ENCODE results near the gene BEST2.

BEST2 gene

DNA sequence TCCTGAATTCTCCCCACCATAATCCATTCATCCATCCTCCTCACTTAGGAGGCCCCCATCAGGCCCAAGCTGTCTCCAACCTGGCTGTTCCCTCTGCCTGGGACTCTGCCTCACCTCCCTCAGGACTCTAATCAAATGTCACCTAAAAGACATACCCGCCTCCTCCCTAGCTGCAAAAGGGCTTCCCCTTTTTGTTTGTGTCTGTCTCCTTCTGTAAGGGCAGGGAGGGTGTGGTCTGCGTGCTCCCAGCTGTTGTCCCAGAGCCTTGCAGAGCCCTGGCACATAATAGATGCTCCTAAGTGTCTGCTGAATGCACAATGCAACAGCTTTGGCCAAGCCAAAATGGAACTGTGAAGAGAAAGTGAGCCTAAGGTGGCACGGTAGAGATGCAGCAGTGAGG is 21.5 kb upstream of the BEST2 start:
- DNase-seq (ENCODE audit: low spot score): no peak

GRCh38 chr19:12731337-12731736 is 20.3 kb upstream of the BEST2 start:
- no peak for DNase-seq (ENCODE audit: low spot score)

GRCh38 chr19:12733369-12734214 is 18.0 kb upstream of the BEST2 start:
- DNase-seq (ENCODE audit: low spot score): peak; percentile 70

DNA sequence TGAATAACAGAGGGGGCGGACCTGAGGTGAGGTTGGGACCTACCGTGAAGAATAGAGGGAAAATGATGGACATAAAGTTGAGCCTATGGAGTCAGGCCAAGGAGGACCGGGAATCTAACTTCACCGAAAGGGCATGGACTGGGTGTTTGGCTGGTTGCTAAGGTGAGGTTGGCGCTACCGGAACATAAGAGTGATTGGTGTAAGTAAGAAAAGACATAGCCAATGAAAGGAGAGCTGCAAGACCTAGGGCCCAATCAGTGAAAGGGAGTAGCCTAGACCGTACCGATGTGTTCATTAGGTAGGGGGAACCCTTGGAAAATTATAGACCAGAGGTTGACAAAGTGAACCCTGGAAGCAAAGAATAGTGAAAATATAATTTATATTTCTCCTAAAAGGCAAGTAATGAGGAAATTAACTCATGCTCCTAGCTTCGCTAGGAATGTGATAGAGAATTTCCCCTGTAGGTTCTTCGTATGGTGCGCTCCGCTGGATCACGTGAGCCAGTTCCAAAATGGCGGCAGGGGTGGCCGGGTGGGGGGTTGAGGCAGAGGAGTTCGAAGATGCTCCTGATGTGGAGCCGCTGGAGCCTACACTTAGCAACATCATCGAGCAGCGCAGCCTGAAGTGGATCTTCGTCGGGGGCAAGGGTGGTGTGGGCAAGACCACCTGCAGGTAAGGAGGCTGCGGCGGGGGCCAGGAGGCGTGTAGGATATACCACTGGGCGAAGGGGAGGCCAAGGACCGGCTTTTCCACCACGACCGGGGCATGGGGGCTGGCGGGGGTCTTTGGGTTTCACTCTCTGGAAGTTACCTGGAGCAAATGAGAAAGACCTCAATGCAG is 14.4 kb upstream of the BEST2 start, which contains the start of gene GET3:
GET3 (plus strand) TSS at position 503 of the 840 bp plus-strand sequence; CDS start at position 512, 9 bp downstream.
- peak; percentile 95 for DNase-seq (ENCODE audit: low spot score)

DNA sequence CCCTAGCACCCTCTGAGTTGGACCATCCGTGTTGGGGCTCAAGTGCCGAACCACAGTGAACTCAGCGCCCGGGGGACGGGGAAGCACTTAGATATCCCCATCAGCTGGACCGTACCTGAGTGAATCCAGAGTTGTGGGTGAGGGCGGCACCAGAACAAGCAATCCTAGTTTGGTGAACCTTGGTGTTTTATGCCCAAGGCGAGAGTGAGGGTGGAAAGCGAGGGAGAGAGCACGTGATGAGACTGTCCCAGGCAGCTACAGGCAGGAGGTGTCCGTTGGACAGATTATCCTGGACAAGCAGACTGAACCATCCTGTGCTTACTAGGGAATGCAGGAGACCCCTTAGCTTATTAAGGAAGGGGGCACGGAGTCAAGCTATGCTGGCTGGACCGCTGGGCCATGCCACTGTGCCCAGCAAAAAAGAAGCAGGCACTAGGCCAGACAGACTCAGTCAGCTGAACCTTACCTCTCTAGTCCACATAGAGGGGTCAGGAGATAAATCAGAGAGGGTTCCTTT is 13.7 kb upstream of the BEST2 start:
- no peak for DNase-seq (ENCODE audit: low spot score)

GRCh38 chr19:12745166-12745897 is 6.3 kb upstream of the BEST2 start:
- no peak for DNase-seq (ENCODE audit: low spot score)

DNA sequence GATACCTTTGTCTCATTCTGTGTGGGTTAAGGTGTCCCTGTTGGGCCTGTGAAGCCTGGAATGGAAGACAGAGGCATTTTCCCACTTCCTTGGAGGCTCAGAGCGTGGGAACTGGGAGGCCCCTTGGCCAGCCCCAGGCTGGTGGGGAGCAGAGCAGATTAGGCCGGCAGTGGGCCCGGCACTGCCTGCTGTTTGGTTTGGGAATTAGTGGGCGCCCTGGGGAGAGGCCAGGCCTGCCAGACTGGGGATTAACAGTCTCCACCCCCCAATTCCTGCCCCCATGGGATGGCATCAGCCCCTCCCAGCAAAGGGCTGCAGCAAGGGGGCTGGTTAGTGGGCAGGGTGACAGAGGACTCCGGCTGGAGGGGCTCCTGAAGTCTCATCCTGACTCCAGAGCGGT is 3.1 kb upstream of the BEST2 start:
- no peak for DNase-seq (ENCODE audit: low spot score)

GRCh38 chr19:12749938-12750521 is 1.6 kb upstream of the BEST2 start:
- DNase-seq (ENCODE audit: low spot score): no peak

DNA sequence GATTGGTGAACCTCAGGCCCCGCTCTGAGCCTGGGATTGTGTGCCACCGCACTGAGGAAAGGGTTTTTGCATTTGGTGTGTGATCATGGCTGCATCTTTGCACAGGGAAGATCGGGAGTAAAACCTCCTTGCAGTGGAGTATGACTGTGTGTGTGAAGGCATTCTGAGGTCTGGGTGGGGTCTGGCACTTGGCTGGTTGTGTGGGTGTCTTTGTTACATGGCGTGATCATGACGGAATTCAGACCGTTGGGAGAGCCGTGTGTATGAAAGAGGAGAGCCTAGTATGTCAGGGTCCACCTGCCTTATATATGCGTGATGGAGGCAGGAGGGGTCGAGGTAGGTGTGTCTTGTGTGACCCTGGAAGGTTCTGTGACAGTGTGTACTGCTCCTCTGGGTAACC is 740 bp upstream of the BEST2 start:
- no peak for DNase-seq (ENCODE audit: low spot score)

- no peak for DNase-seq (ENCODE audit: low spot score)
These were observed 628 bp downstream of the BEST2 start for GRCh38 chr19:12752056-12752781.

- DNase-seq (ENCODE audit: low spot score): no peak
These were observed 3.0 kb downstream of the BEST2 start for GRCh38 chr19:12754465-12755196.

GRCh38 chr19:12756150-12756883 is 4.7 kb downstream of the BEST2 start:
- no peak for DNase-seq (ENCODE audit: low spot score)

DNA sequence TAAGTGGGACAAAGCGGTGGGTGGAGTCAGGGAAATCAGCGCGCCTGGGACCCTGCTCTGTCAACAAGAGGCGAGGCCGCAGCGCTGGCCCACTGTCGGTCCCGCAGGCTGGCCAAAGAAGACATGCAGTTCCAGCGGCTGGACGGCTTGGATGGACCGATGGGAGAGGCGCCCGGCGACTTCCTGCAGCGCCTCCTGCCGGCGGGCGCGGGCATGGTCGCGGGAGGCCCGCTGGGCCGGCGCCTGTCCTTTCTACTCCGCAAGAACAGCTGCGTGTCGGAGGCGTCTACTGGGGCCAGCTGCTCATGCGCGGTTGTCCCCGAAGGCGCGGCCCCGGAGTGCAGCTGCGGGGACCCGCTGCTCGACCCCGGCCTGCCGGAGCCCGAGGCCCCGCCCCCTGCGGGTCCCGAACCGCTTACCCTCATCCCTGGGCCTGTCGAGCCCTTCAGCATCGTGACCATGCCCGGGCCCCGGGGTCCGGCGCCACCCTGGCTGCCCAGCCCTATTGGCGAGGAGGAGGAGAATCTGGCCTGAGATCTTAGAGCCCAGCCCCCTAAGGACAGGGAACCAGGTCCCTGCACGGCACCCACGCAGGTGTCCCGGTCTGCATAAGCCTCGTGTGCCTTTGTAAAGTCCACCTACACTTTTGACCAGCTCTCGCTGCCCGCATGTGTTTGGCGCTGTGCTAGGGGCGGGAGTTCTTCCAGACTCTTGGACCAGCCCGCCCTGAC is 6.1 kb downstream of the BEST2 start:
- peak; percentile 67 for DNase-seq (ENCODE audit: low spot score)

DNA sequence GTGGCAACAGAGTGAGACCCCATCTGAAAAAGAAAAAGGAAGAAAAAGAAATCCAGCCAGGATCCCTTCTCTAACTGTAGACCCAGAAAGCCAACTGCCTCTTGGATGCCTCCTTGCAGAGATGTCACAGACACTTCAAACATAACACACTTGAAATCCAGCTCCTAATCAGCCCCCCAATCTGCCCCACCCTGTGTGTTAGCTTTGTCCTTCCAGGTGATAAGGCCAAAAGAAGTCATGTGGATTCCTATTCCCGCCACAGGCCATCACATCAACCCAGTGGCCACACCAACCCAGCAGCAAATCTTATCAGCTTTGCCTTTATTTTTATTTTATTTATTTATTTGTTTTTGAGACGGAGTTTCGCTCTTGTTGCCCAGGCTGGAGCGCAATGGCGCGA is 8.1 kb downstream of the BEST2 start:
- no peak for DNase-seq (ENCODE audit: low spot score)

DNA sequence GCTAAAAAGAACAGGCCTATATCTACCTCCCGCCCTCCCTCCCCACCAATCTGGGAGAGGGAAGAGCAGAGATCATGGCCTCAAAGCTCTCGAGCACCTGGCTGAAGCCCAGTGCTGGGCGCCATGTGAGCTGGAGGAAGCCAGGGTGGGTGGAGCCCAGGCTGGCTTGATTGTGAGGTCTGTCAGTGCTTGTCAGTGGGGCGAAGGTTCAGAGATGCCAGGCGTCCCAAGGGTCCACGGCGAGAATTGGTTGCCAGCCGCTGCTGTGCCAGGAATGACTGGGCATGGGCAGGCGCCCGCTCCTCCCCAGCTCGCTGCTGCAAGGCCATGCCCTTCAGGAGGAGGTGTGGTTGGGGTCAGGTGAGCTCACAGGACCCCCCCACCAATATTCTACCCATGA is 11.5 kb downstream of the BEST2 start:
- no peak for DNase-seq (ENCODE audit: low spot score)

- DNase-seq (ENCODE audit: low spot score): no peak
These were observed 13.1 kb downstream of the BEST2 start for GRCh38 chr19:12764698-12765097.

DNA sequence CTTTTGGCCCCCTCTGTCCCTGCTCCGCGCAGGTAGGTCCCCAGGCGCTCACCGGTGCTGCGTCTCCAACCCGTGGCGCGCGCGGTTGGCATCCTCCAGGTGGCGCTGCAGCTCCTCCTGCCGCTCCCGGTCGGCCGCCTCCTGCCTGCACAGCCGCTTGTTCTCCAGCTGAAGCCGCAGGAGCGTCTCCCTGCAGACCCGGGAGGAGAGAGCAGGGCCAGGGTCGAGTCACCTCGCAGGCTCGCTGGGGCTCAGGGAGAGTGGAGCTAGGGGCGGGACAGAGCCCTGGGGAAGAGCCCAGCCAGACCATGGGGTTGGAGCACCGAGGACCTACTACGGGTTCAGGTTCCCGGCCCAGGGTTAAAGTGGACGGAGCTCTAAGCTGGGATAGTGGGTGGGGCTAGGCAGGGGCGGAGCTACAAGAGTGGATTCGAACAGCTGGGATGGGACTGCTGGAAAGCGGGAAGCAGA is 14.5 kb downstream of the BEST2 start:
- DNase-seq (ENCODE audit: low spot score): no peak

GRCh38 chr19:12767150-12767549 is 15.6 kb downstream of the BEST2 start:
- no peak for DNase-seq (ENCODE audit: low spot score)

- DNase-seq (ENCODE audit: low spot score): no peak
These were observed 16.1 kb downstream of the BEST2 start for GRCh38 chr19:12767666-12768065.

All from hematopoietic multipotent progenitor cell treated with erythropoietin and hydrocortisone succinate and interleukin-3 and kit ligand, for 15 days (in vitro differentiated cells).